Liver (tissue), 9 donors: ENCODE data around the gene RAPGEF4. TPM values are rescaled to one million over a fixed set of nuclear protein-coding genes. Genes with fewer than 3 reads are reported as not detected.

ENCODE experiments used
- DNase-seq: peaks from one replicate; pipeline ENCODE4 v3.0.0-alpha.2; 2017; ENCODE audit warnings: low spot score
- H3K27ac ChIP-seq, 2 donors: one replicate each; pipeline ENCODE4 v1.7.0; 2013; ENCODE audit warnings: inconsistent platforms in 2 of 2, low read length in 2 of 2, control low read depth in 1 of 2, low read depth in 1 of 2, mild to moderate bottlenecking in 1 of 2
- H3K27me3 ChIP-seq, 4 donors: one replicate each; pipeline versions ENCODE4 v1.6.1 to v1.7.0; 2013; ENCODE audit warnings: low read length in 3 of 4, inconsistent platforms in 1 of 4, mild to moderate bottlenecking in 1 of 4, moderate library complexity in 1 of 4; ENCODE audit not compliant: control insufficient read depth in 4 of 4, insufficient read depth in 4 of 4
- H3K36me3 ChIP-seq, 4 donors: one replicate each; pipeline versions ENCODE4 v1.6.1 to v1.7.0; 2013; ENCODE audit warnings: low read length in 3 of 4, mild to moderate bottlenecking in 3 of 4, low read depth in 1 of 4, moderate library complexity in 1 of 4; ENCODE audit not compliant: control insufficient read depth in 4 of 4, insufficient read depth in 3 of 4
- H3K4me1 ChIP-seq, 4 donors: one replicate each; pipeline versions ENCODE4 v1.6.1 to v1.7.0; 2013; ENCODE audit warnings: low read length in 3 of 4, mild to moderate bottlenecking in 3 of 4, moderate library complexity in 1 of 4; ENCODE audit not compliant: control insufficient read depth in 4 of 4, insufficient read depth in 4 of 4
- H3K4me3 ChIP-seq, 3 donors: one replicate each; pipeline versions ENCODE4 v1.6.1 to v1.7.0; 2013; ENCODE audit warnings: low read length in 3 of 3, control low read depth in 1 of 3, low read depth in 1 of 3, mild to moderate bottlenecking in 1 of 3
- H3K9ac ChIP-seq, 2 donors: one replicate each; pipeline ENCODE4 v1.7.0; 2013; ENCODE audit warnings: low read length in 2 of 2, mild to moderate bottlenecking in 2 of 2, moderate library complexity in 2 of 2, control low read depth in 1 of 2, low read depth in 1 of 2
- H3K9me3 ChIP-seq, 4 donors: one replicate each; pipeline versions ENCODE4 v1.6.1 to v1.7.0; 2013; ENCODE audit warnings: low read length in 3 of 4; ENCODE audit not compliant: control insufficient read depth in 4 of 4
- CTCF ChIP-seq: fragments of 150-350 bp; IDR thresholded peaks from 2 replicates; pipeline ENCODE4 v1.5.1; 2017; ENCODE audit warnings: improper control_type of control experiment, low read depth, low read length; ENCODE audit not compliant: missing input control
- EGR1 ChIP-seq, 2 donors: IDR thresholded peaks; 2 replicates each; pipeline ENCODE4 v1.6.1; 2016 to 2018; ENCODE audit warnings: antibody characterized with exemption in 2 of 2, low read depth in 2 of 2
- FOXA1 ChIP-seq: IDR thresholded peaks from 2 replicates; pipeline ENCODE4 v1.6.1; 2016; ENCODE audit warnings: antibody characterized with exemption
- GABPA ChIP-seq, 2 donors: IDR thresholded peaks in 1 of 2; conservative IDR thresholded peaks in 1 of 2; 2 replicates each; pipeline ENCODE4 v1.6.1; 2016; ENCODE audit warnings: antibody characterized with exemption in 2 of 2, mild to moderate bottlenecking in 1 of 2, moderate library complexity in 1 of 2
- HNF4G ChIP-seq: IDR thresholded peaks from 2 replicates; pipeline ENCODE4 v1.6.1; 2016; ENCODE audit warnings: antibody characterized with exemption
- JUND ChIP-seq, 2 donors: IDR thresholded peaks; 2 replicates each; pipeline ENCODE4 v1.6.1; 2016; ENCODE audit warnings: antibody characterized with exemption in 2 of 2
- REST ChIP-seq: IDR thresholded peaks from 2 replicates; pipeline ENCODE4 v1.6.1; 2016; ENCODE audit warnings: antibody characterized with exemption, mild to moderate bottlenecking
- TAF1 ChIP-seq: conservative IDR thresholded peaks from 2 replicates; pipeline ENCODE4 v1.6.1; 2016; ENCODE audit warnings: antibody characterized with exemption, mild to moderate bottlenecking
- YY1 ChIP-seq: IDR thresholded peaks from 2 replicates; pipeline ENCODE4 v1.6.1; 2016; ENCODE audit warnings: antibody characterized with exemption, mild to moderate bottlenecking
- ZBTB33 ChIP-seq: IDR thresholded peaks from 2 replicates; pipeline ENCODE4 v1.6.1; 2016; ENCODE audit warnings: antibody characterized with exemption
- WGBS: extraction: QIAGEN DNeasy Blood & Tissue Kit; methylation state at CpG from one replicate; pipeline ENCODE4 v1.1.7; 2013; 5-methylcytosine and 5-hydroxymethylcytosine counted together
- polyA plus RNA-seq, 2 donors: library from polyadenylated mRNA; stranded (reverse) in 1 of 2; unstranded in 1 of 2; fragments of 200-250 nt in 1 of 2; fragments of >200 nt in 1 of 2; fragmentation: Nextera tagmentation in 1 of 2; extraction: Ambion mirVana in 1 of 2; gene quantifications; one replicate each; pipeline versions ENCODE4 v1.2.1 to v1.2.3, GENCODE V29; 2013 to 2015
- total RNA-seq, 2 donors: library from RNA; depleted of rRNA; stranded (reverse); fragments of >200 nt; gene quantifications; one replicate each; pipeline ENCODE4 v1.2.3, GENCODE V29; 2014
- donor health status: healthy.
- donor health status: healthy.
- donor health status: healthy.
- donor health status: healthy.
- donor health status: healthy.

RAPGEF4 gene
- total and polyA plus RNA-seq, 4 donors: 1.5 to 18.2 (median 8.3) TPM

DNA sequence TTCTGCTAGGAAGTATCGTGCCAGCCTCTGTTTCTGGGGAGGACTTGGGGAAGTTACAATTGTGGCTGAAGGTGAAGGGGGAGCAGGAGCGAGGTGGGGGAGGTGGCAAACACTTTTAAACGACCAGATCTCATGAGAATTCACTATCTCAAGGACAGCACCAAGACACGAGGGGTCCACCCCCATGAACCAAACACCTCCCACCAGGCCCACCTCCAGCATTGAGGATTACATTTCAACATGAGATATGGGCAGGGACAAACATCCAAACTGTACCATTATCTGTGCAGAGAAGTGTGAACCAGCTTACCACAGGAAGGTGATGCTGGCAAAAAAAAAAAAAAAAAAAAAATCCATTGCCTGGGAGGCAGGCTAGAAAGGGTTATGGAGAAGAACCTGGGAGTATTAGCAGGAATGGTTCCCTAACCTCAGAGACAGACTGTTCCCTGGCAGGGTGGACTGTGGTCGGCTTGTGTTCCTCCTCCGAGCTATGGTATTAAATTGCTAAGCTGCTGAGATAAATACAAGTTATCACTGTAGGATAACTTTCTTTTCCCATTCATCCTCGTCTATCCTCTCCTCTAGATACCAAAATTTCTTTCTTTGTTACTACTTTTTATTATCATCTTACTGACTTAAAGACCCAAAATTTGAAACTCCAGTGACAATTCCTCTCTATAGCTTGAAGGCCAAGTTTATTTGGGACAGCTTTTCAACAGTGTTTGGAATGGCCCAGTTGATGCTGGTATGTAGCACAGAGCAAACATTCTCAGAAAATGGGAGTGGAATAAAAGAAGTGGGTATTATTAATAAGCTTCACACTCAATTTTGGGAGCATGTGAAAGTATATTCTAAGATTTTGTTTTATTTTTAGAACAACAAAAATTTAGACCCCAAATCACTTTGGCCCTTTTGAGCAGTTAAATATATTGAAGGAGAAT lies 266.3 kb downstream of the RAPGEF4 start:
- no peak overlapping the region for H3K4me3 ChIP-seq
- 88% methylated on average over 7 of the region's 7 CpGs for WGBS
- H3K27me3 ChIP-seq: no peaks in the 10 kb centered on the region
- no peak overlapping the region for H3K9ac ChIP-seq
- H3K4me1 ChIP-seq: no peaks in the 10 kb centered on the region
- H3K27ac ChIP-seq: no peak overlapping the region
- TF ChIP-seq HNF4G: no peak
- no peak for DNase-seq
- peaks cover 2 to 22% (median 2%) of the 10 kb centered on the region in 4 donors for H3K36me3 ChIP-seq
- H3K9me3 ChIP-seq: no peaks in the 10 kb centered on the region

DNA sequence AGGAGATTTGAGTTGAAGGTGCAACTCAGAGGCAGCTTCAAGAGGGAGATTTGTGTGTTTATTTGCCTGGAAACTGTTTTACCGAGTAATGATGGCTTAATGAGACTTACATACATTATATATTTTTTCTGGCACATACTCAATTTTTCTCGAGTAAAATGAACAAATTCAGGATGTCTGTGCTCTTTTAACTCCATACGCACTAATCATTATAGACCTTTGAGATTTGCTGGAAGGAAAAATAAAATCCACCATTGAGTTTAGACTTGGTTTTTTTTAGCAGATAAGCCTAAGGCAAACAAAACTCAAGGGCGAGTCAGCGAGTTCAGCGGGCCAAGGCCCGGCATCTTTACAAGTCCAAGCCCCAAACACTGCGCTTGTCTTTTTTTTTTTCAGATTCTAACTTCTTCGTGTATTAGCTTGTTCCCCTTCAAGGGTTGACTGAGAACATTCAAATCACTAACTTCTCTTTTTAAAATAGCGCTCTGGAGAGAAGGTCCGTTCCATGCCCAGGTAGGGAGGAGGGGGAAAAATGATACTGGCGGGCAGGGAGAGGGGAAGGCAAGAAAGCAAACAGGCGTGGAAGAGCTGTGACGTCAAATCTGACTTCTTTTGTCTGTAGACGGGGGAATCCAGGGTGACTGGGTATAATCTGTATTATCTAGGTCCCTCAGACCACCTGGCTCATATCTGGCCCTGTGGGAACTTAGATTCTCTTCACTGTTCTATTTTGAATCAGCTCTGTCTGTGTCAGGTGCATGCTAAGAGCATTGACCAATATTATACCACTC lies 267.3 kb downstream of the RAPGEF4 start:
- Histone ChIP-seq H3K9me3 (no peaks in the 10 kb centered on the region), H3K4me3 (no peak overlapping the region), H3K36me3 (peaks cover 0 to 22% (median 0%) of the 10 kb centered on the region in 4 donors), H3K9ac (no peak overlapping the region), H3K27ac (no peak overlapping the region), H3K27me3 (no peaks in the 10 kb centered on the region), H3K4me1 (no peaks in the 10 kb centered on the region)
- TF ChIP-seq ZBTB33 (no peak), JUND (IDR thresholded peaks at IDR 0.05) (no peak), GABPA (IDR thresholded peaks at IDR 0.05 in 1 of 2, conservative IDR thresholded peaks at IDR 0.05 in 1 of 2) (no peak), YY1 (no peak), EGR1 (IDR thresholded peaks at IDR 0.05; ENCODE audit: low read depth in 2 of 2) (no peak), REST (no peak), FOXA1 (no peak), TAF1 (no peak), CTCF (no peak)
- no peak for DNase-seq
- 64% methylated on average over 15 of the region's 15 CpGs for WGBS
